HG03469 (cell line): ENCODE measurements around the gene CDH13.
A peak's percentile ranks its signal among the peaks of the same experiment; 100 is the strongest.

Source experiments
- ATAC-seq: cut with Tn5 transposase; IDR thresholded peaks from one replicate; pipeline ENCODE4 v1.9.1; 2021; ENCODE audit warnings: mild to moderate bottlenecking, moderate library complexity, moderate number of reproducible peaks; ENCODE audit not compliant: unreplicated experiment

The CDH13 gene

GRCh38 chr16:83443972-83444371 is 817.2 kb downstream of the CDH13 start:
- ATAC-seq: no peak

- ATAC-seq: no peak
These were observed 820.8 kb downstream of the CDH13 start for GRCh38 chr16:83447560-83447959.

- ATAC-seq: no peak
These were observed 823.1 kb downstream of the CDH13 start for GRCh38 chr16:83449861-83450260.

- ATAC-seq: peak; percentile 41
These were observed 827.2 kb downstream of the CDH13 start for GRCh38 chr16:83453977-83454376.

GRCh38 chr16:83455716-83456115 is 828.9 kb downstream of the CDH13 start:
- ATAC-seq: no peak

GRCh38 chr16:83456934-83457333 is 830.2 kb downstream of the CDH13 start:
- ATAC-seq: no peak

GRCh38 chr16:83458612-83459011 is 831.8 kb downstream of the CDH13 start:
- ATAC-seq: peak; percentile 75

GRCh38 chr16:83464991-83465390 is 838.2 kb downstream of the CDH13 start:
- ATAC-seq: no peak

- no peak for ATAC-seq
These were observed 843.6 kb downstream of the CDH13 start for GRCh38 chr16:83470416-83470815.

- no peak for ATAC-seq
These were observed 846.2 kb downstream of the CDH13 start for GRCh38 chr16:83472776-83473501.

GRCh38 chr16:83473926-83474650 is 847.3 kb downstream of the CDH13 start:
- no peak for ATAC-seq

GRCh38 chr16:83475108-83475507 is 848.3 kb downstream of the CDH13 start:
- no peak for ATAC-seq

- ATAC-seq: no peak
These were observed 854.8 kb downstream of the CDH13 start for GRCh38 chr16:83481589-83481988.

GRCh38 chr16:83482545-83483162 is 855.9 kb downstream of the CDH13 start:
- ATAC-seq: no peak

GRCh38 chr16:83490073-83490472 is 863.3 kb downstream of the CDH13 start:
- ATAC-seq: no peak

- ATAC-seq: no peak
These were observed 867.7 kb downstream of the CDH13 start for GRCh38 chr16:83494459-83494858.

- ATAC-seq: no peak
These were observed 874.7 kb downstream of the CDH13 start for GRCh38 chr16:83501481-83501880.

GRCh38 chr16:83508295-83508694 is 881.5 kb downstream of the CDH13 start:
- no peak for ATAC-seq

GRCh38 chr16:83509316-83509715 is 882.5 kb downstream of the CDH13 start:
- no peak for ATAC-seq

- ATAC-seq: no peak
These were observed 884.1 kb downstream of the CDH13 start for GRCh38 chr16:83510906-83511305.

GRCh38 chr16:83513008-83513755 is 886.4 kb downstream of the CDH13 start:
- no peak for ATAC-seq
